HG03108 (cell line): ENCODE data around the gene ZNF382.

ENCODE experiments used
- ATAC-seq: cut with Tn5 transposase; IDR thresholded peaks from one replicate; pipeline ENCODE4 v1.9.1; 2021; ENCODE audit warnings: moderate library complexity; ENCODE audit not compliant: unreplicated experiment

ZNF382 gene

GRCh38 chr19:36674201-36674600 lies 69.1 kb downstream of the ZNF382 start:
- ATAC-seq = no peak

- ATAC-seq = no peak
Measured at GRCh38 chr19:36679455-36679854, 74.3 kb downstream of the ZNF382 start.
